ENCODE data around the gene CNTNAP2. TPM values are rescaled to one million over a fixed set of nuclear protein-coding genes. Genes with fewer than 3 reads are reported as not detected.

The CNTNAP2 gene
- total RNA-seq, 1 donor from 2014 or later, result 0.27 TPM

- H3K36me3 Mint-ChIP-seq (ENCODE audit: low read depth), result no peaks in the 10 kb centered on the region
- no peak for DNase-seq (ENCODE audit: low spot score)
- H3K27ac Mint-ChIP-seq (ENCODE audit: unreplicated experiment), result no peak overlapping the region
- H3K4me3 Mint-ChIP-seq (ENCODE audit: unreplicated experiment), result no peak overlapping the region
- H3K27me3 Mint-ChIP-seq (ENCODE audit: low read depth), result no peaks in the 10 kb centered on the region
- peaks cover 7% of the 10 kb centered on the region for H3K9me3 Mint-ChIP-seq (ENCODE audit: low read depth)
- TF ChIP-seq CTCF (IDR thresholded peaks at IDR 0.05), result no peak
- no peaks in the 10 kb centered on the region for H3K4me1 Mint-ChIP-seq (ENCODE audit: low read depth)
These were observed 1447.1 kb downstream of the CNTNAP2 start for GRCh38 chr7:147563669-147564068.

GRCh38 chr7:147564786-147565476 is 1448.3 kb downstream of the CNTNAP2 start:
- no peak overlapping the region for H3K4me3 Mint-ChIP-seq (ENCODE audit: unreplicated experiment)

GRCh38 chr7:147567043-147567442 is 1450.4 kb downstream of the CNTNAP2 start:
- H3K4me3 Mint-ChIP-seq (ENCODE audit: unreplicated experiment), result no peak overlapping the region
- no peaks in the 10 kb centered on the region for H3K4me1 Mint-ChIP-seq (ENCODE audit: low read depth)
- TF ChIP-seq CTCF (IDR thresholded peaks at IDR 0.05), result no peak
- no peak overlapping the region for H3K27ac Mint-ChIP-seq (ENCODE audit: unreplicated experiment)
- no peak for DNase-seq (ENCODE audit: low spot score)
- no peaks in the 10 kb centered on the region for H3K36me3 Mint-ChIP-seq (ENCODE audit: low read depth)
- H3K27me3 Mint-ChIP-seq (ENCODE audit: low read depth), result no peaks in the 10 kb centered on the region
- peaks cover 7% of the 10 kb centered on the region for H3K9me3 Mint-ChIP-seq (ENCODE audit: low read depth)

More at GRCh38 chr7:147564786-147565476, 1448.3 kb downstream of the CNTNAP2 start:
- Mint-ChIP-seq H3K27me3 (ENCODE audit: low read depth) (no peaks in the 10 kb centered on the region), H3K27ac (ENCODE audit: unreplicated experiment) (no peak overlapping the region), H3K36me3 (ENCODE audit: low read depth) (no peaks in the 10 kb centered on the region), H3K9me3 (ENCODE audit: low read depth) (peaks cover 7% of the 10 kb centered on the region), H3K4me1 (ENCODE audit: low read depth) (no peaks in the 10 kb centered on the region)
- no peak for DNase-seq (ENCODE audit: low spot score)
- TF ChIP-seq CTCF (IDR thresholded peaks at IDR 0.05), result no peak

- no peak for DNase-seq (ENCODE audit: low spot score)
- TF ChIP-seq CTCF (IDR thresholded peaks at IDR 0.05), result no peak
- no peaks in the 10 kb centered on the region for H3K36me3 Mint-ChIP-seq (ENCODE audit: low read depth)
- no peaks in the 10 kb centered on the region for H3K4me1 Mint-ChIP-seq (ENCODE audit: low read depth)
- no peak overlapping the region for H3K27ac Mint-ChIP-seq (ENCODE audit: unreplicated experiment)
- H3K4me3 Mint-ChIP-seq (ENCODE audit: unreplicated experiment), result no peak overlapping the region
- no peaks in the 10 kb centered on the region for H3K27me3 Mint-ChIP-seq (ENCODE audit: low read depth)
- H3K9me3 Mint-ChIP-seq (ENCODE audit: low read depth), result no peaks in the 10 kb centered on the region
These were observed 1452.7 kb downstream of the CNTNAP2 start for GRCh38 chr7:147569116-147569913.

GRCh38 chr7:147570390-147570789 is 1453.8 kb downstream of the CNTNAP2 start:
- no peak overlapping the region for H3K4me3 Mint-ChIP-seq (ENCODE audit: unreplicated experiment)
- DNase-seq (ENCODE audit: low spot score), result no peak
- H3K4me1 Mint-ChIP-seq (ENCODE audit: low read depth), result no peaks in the 10 kb centered on the region
- no peaks in the 10 kb centered on the region for H3K27me3 Mint-ChIP-seq (ENCODE audit: low read depth)
- no peaks in the 10 kb centered on the region for H3K9me3 Mint-ChIP-seq (ENCODE audit: low read depth)
- no peak overlapping the region for H3K27ac Mint-ChIP-seq (ENCODE audit: unreplicated experiment)
- TF ChIP-seq CTCF (IDR thresholded peaks at IDR 0.05), result no peak
- no peaks in the 10 kb centered on the region for H3K36me3 Mint-ChIP-seq (ENCODE audit: low read depth)
